Neural crest cell (in vitro differentiated cells): Measurements from ENCODE around the gene RTL10. TPM values are rescaled to one million over a fixed set of nuclear protein-coding genes. Genes with fewer than 3 reads are reported as not detected.
"Not testable (repeated sequence)": the region's sequence is repeated elsewhere in the genome, so short reads cannot be mapped to it uniquely, and the experiment has no call there.

Experiments used
- DNase-seq: peaks from one replicate; pipeline ENCODE4 v3.0.0; 2021; ENCODE audit warnings: low read depth, mixed read lengths, low spot score
- H3K27ac Mint-ChIP-seq: one replicate; pipeline ENCODE4 v1.8.0; 2021; ENCODE audit warnings: mild to moderate bottlenecking, mixed read lengths; ENCODE audit not compliant: unreplicated experiment
- H3K27me3 Mint-ChIP-seq: 2 replicates; pipeline ENCODE4 v1.8.0; 2021; ENCODE audit warnings: low read depth, mild to moderate bottlenecking, mixed read lengths
- H3K36me3 Mint-ChIP-seq: 2 replicates; pipeline ENCODE4 v1.8.0; 2021; ENCODE audit warnings: low read depth, mild to moderate bottlenecking, mixed read lengths
- H3K4me1 Mint-ChIP-seq: 2 replicates; pipeline ENCODE4 v1.8.0; 2021; ENCODE audit warnings: mixed read lengths
- H3K4me3 Mint-ChIP-seq: one replicate; pipeline ENCODE4 v1.8.0; 2021; ENCODE audit warnings: mild to moderate bottlenecking, mixed read lengths
- H3K9me3 Mint-ChIP-seq: 2 replicates; pipeline ENCODE4 v1.8.0; 2021; ENCODE audit warnings: mixed read lengths
- total RNA-seq: library from RNA; stranded (reverse); gene quantifications from 2 replicates; pipeline ENCODE4 v1.2.1, GENCODE V29; 2021
- TF ChIP-seq, protein P1 (sequence below): fragments of 200-600 bp; sonication (generic); conservative IDR thresholded peaks from 2 replicates; pipeline ENCODE4 v1.5.0; 2021; ENCODE audit warnings: antibody characterized with exemption, mild to moderate bottlenecking

The RTL10 gene
- total RNA-seq, 1 donor from 2014 or later: 28.1 TPM

GRCh38 chr22:19886605-19887255, 32.1 kb upstream of the RTL10 start:
- H3K27me3 Mint-ChIP-seq: no peaks in the 10 kb centered on the region
- no peaks in the 10 kb centered on the region for H3K36me3 Mint-ChIP-seq
- H3K27ac Mint-ChIP-seq: peak overlapping the region; percentile 19
- no peaks in the 10 kb centered on the region for H3K9me3 Mint-ChIP-seq
- TF ChIP-seq, protein P1, sequence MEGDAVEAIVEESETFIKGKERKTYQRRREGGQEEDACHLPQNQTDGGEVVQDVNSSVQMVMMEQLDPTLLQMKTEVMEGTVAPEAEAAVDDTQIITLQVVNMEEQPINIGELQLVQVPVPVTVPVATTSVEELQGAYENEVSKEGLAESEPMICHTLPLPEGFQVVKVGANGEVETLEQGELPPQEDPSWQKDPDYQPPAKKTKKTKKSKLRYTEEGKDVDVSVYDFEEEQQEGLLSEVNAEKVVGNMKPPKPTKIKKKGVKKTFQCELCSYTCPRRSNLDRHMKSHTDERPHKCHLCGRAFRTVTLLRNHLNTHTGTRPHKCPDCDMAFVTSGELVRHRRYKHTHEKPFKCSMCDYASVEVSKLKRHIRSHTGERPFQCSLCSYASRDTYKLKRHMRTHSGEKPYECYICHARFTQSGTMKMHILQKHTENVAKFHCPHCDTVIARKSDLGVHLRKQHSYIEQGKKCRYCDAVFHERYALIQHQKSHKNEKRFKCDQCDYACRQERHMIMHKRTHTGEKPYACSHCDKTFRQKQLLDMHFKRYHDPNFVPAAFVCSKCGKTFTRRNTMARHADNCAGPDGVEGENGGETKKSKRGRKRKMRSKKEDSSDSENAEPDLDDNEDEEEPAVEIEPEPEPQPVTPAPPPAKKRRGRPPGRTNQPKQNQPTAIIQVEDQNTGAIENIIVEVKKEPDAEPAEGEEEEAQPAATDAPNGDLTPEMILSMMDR: no peak
- H3K4me1 Mint-ChIP-seq: peaks cover 9% of the 10 kb centered on the region
- no peak for DNase-seq
- H3K4me3 Mint-ChIP-seq: no peak overlapping the region

- no peak for DNase-seq
- H3K27ac Mint-ChIP-seq: no peak overlapping the region
Observed at GRCh38 chr22:19885841-19886592, 31.3 kb upstream of the RTL10 start.

DNA sequence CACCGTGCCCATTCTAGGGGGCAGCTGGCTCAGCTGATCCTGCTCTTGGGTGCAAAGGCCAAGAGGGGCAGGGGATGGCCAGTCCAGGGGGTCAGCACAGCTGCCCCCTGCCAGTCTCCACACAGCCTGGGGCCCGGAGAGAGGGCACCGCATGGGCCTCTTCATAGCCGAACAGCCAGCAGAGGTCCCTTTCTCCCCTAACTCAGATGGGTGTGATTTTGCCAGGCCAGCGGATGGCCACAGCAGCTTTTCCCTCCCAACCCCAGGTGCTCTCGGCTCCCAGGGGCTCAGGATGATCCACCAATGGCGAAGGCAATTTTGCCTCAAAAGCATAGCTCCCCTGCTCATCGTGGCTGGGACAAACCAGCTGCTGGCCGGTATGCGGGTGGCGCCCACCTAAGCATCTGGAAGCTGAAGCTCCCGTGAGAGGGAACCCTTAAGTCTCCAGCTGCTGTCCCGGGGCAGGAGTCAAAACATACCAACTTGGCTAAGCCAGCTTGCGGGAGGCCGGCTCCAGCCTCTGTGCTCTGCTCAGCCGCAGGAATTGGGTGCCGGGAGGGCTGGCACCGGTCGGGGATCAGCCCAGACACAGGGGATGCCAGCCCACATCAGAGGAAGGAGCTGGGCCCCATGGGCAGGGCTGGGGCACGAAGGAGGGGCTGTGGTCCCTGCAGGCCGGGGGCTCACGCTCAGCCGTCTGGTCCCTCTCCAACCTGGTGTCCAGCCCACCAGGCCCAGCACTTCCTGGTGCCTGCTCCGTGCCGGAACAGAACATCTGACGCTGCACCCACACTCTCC, 30.5 kb upstream of the RTL10 start:
- DNase-seq: no peak
- Mint-ChIP-seq H3K4me3 (no peak overlapping the region), H3K4me1 (peaks cover 18% of the 10 kb centered on the region), H3K9me3 (no peaks in the 10 kb centered on the region), H3K27me3 (no peaks in the 10 kb centered on the region), H3K36me3 (no peaks in the 10 kb centered on the region), H3K27ac (no peak overlapping the region)
- TF ChIP-seq, protein P1: no peak

More at GRCh38 chr22:19885841-19886592, 31.3 kb upstream of the RTL10 start:
- no peaks in the 10 kb centered on the region for H3K9me3 Mint-ChIP-seq
- no peak overlapping the region for H3K4me3 Mint-ChIP-seq
- H3K4me1 Mint-ChIP-seq: peaks cover 10% of the 10 kb centered on the region
- no peaks in the 10 kb centered on the region for H3K36me3 Mint-ChIP-seq
- TF ChIP-seq, protein P1: no peak
- H3K27me3 Mint-ChIP-seq: no peaks in the 10 kb centered on the region

DNA sequence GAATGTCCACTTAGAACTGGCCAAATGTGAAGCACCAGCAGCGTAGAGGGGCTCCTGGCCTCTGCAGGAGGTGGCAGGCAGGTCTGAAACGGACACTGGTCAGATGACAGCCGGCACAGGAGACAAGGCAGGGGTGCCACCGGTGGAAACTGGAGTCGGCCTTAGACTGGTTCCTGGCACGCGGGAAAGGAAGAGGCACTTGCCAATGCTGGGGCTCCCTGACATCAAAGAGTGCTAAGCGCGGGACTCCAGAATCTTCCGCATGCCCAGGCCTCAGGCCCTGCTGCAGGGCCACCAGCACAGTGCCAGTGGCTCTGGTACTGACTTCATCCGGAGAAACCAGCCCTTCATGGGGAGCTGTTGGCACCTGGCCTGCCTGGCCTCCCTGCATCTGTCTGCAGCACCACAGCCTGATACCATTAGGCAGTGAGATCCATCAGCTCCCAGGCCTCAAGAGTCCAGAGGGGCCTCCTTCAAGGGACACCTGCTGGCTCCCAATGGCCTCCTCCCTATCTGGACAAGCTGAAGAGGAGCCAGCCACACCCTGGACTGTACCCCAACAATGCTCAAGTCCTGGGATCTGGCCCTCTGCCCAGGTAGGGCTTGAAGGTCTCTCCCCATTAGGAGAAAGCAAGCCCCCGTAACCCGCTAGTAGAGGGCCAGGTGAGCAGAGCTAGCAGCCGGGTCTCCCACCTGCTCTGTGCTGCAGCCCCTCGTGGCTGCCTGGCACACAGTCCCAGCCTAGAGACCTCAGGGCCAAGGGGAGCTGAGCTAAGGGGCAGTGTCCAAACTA, 29.7 kb upstream of the RTL10 start:
- Mint-ChIP-seq H3K9me3 (no peaks in the 10 kb centered on the region), H3K27ac (no peak overlapping the region), H3K36me3 (no peaks in the 10 kb centered on the region), H3K4me1 (peaks cover 19% of the 10 kb centered on the region), H3K27me3 (no peaks in the 10 kb centered on the region), H3K4me3 (no peak overlapping the region)
- TF ChIP-seq, protein P1: no peak
- no peak for DNase-seq

DNA sequence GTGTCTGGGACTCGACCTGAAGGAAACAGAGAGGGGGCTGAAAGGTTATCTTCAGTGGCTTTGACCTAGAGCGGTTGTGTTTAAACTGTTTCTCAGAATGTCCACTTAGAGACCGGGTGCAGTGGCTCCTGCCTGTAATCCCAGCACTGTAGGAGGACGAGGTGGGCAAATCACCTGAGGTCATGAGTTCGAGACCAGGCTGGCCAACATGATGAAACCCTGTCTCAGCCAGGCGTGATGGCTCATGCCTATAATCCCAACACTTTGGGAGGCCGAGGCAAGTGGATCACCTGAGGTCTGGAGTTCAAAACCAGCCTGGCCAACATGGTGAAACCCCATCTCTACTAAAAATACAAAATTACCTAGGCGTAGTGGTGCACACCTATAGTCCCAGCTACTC, 28.8 kb upstream of the RTL10 start:
- not testable (repeated sequence) for DNase-seq

More for the DNA sequence above, 28.8 kb upstream of the RTL10 start:
- not testable (repeated sequence) for H3K4me3 Mint-ChIP-seq, H3K27ac Mint-ChIP-seq, H3K36me3 Mint-ChIP-seq, H3K9me3 Mint-ChIP-seq, H3K27me3 Mint-ChIP-seq
- peaks cover 19% of the 10 kb centered on the region for H3K4me1 Mint-ChIP-seq
